ENCODE measurements around the gene RNASEH2A. TPM values are rescaled to one million over a fixed set of nuclear protein-coding genes. Genes with fewer than 3 reads are reported as not detected.

Gene RNASEH2A
- total RNA-seq, 2 experiments from 2014 or later, result 1.5 to 2.7 TPM

GRCh38 chr19:12782174-12782423 is 24.3 kb upstream of the RNASEH2A start:
- intact Hi-C loops (cut with DNase I, micrococcal nuclease), result loop anchor here (1.0 to 10.0 kb wide), 3 partner anchors 11 to 371 kb away; partner anchors contain the start of genes CALR (in 1 of the 2) and FARSA (in 1 of the 2)
- DNase-seq, result peak in 2 of 14 experiments; percentile 90 to 99

DNA sequence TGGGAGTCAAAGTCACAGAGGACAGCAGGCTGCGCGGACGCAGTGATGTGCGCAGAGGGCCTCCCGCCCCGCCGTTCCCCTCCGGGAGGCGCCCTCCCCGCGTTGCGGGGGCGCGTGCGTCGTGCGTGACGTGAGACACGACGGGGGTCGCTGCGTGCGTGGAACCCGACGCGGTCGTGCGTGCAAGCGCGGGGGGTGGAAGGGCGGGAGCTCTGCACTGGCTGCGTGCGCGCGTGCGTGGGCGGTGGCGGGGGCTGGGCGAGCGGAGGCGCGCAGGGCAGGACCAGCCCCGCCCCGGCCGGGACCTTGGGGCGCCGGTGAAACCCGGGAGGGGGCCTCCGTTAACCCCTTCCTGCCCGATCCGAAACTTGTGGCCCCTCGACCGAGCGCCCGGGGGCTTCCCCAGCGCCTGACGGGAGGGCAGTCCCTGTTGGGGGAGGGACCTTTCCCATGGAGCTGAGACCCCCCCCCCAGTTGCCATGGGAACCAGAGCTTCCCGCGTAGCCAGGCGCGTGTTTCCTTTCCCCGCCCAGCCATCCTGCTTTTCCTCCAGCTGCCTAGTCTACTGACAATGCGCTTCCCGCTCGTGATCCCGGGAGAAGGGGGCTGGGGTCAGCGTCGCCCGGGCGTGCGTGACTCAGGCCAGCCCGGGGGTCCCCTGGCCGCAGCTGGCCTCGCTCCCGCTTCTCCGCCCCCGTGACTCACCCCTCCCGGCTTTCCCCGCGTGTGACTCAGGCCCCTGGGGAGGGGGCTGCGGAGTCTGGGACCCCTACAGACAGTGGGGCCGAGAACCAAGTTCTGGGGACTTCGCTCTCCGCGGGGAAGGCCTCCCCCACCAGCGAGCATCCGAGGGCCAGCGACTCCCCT is 23.7 kb upstream of the RNASEH2A start:
- Mint-ChIP-seq H3K4me1 (ENCODE audit: low read depth) (peaks cover 39% of the 10 kb centered on the region), H3K4me3 (peak overlapping the region; percentile 92), H3K27ac (no peak overlapping the region), H3K36me3 (ENCODE audit: low read depth) (no peaks in the 10 kb centered on the region), H3K27me3 (no peaks in the 10 kb centered on the region), H3K9me3 (no peaks in the 10 kb centered on the region)
- TF ChIP-seq CTCF (IDR thresholded peaks at IDR 0.05), result no peak
- no peaks in the 10 kb centered on the region for H3K36me3 ChIP-seq (ENCODE audit: insufficient read depth, low read length)
- intact Hi-C loops (cut with DNase I, micrococcal nuclease), result loop anchor here (1.0 to 10.0 kb wide), 3 partner anchors 11 to 370 kb away; partner anchors contain the start of genes CALR (in 1 of the 2) and FARSA (in 1 of the 2)
- POLR2A ChIA-PET, result interaction anchor here (0.7 to 3.9 kb wide), 14 partner anchors 9 to 322 kb away, joined by 3 to 348 read pairs (median 4); partner anchors contain the start of genes CALR, JUNB, PRDX2 and RNASEH2A
- peaks cover 83% of the 10 kb centered on the region for H3K4me1 ChIP-seq (ENCODE audit: insufficient read depth, low read length)
- peak; percentile 54 for ATAC-seq (ENCODE audit: poor library complexity)
- DNase-seq, result peak in 12 of 14 experiments; percentile 89 to 99 (median 94)
- H3K27ac ChIP-seq (ENCODE audit: low read depth in 1 of 2, low read length in 2 of 2), result peak overlapping the region; percentile 91 to 98
- H3K9me3 ChIP-seq (ENCODE audit: control insufficient read depth in 1 of 2, insufficient read depth in 1 of 2, low read length in 2 of 2), result no peaks in the 10 kb centered on the region
- H3K27me3 ChIP-seq (ENCODE audit: control insufficient read depth in 1 of 2, insufficient read depth in 2 of 2, low read length in 2 of 2), result no peaks in the 10 kb centered on the region
- CTCF ChIA-PET, result interaction anchor here (0.7 to 2.1 kb wide), 6 partner anchors 9 to 183 kb away, joined by 3 to 16 read pairs (median 7); partner anchors contain the start of genes JUNB and SYCE2
- peak overlapping the region; percentile 61 for H3K4me3 ChIP-seq (ENCODE audit: low read length)

More at GRCh38 chr19:12782174-12782423, 24.3 kb upstream of the RNASEH2A start:
- Mint-ChIP-seq H3K27ac (no peak overlapping the region), H3K27me3 (no peaks in the 10 kb centered on the region), H3K4me1 (ENCODE audit: low read depth) (peaks cover 44% of the 10 kb centered on the region), H3K9me3 (no peaks in the 10 kb centered on the region), H3K4me3 (peak overlapping the region; percentile 92), H3K36me3 (ENCODE audit: low read depth) (no peaks in the 10 kb centered on the region)
- ATAC-seq (ENCODE audit: poor library complexity), result peak; percentile 75
- POLR2A ChIA-PET, result interaction anchor here (0.7 to 3.9 kb wide), 13 partner anchors 11 to 322 kb away, joined by 3 to 348 read pairs (median 4); partner anchors contain the start of genes CALR, JUNB, PRDX2 and RNASEH2A
- Histone ChIP-seq H3K27ac (ENCODE audit: low read depth in 1 of 2, low read length in 2 of 2) (peak overlapping the region; percentile 83 to 86), H3K9me3 (ENCODE audit: control insufficient read depth in 1 of 2, insufficient read depth in 1 of 2, low read length in 2 of 2) (no peaks in the 10 kb centered on the region), H3K36me3 (ENCODE audit: insufficient read depth, low read length) (no peaks in the 10 kb centered on the region), H3K4me3 (ENCODE audit: low read length) (peak overlapping the region; percentile 61), H3K27me3 (ENCODE audit: control insufficient read depth in 1 of 2, insufficient read depth in 2 of 2, low read length in 2 of 2) (no peaks in the 10 kb centered on the region), H3K4me1 (ENCODE audit: insufficient read depth, low read length) (peaks cover 87% of the 10 kb centered on the region)
- TF ChIP-seq CTCF (IDR thresholded peaks at IDR 0.05), result no peak
- CTCF ChIA-PET, result interaction anchor here (0.7 to 2.1 kb wide), 5 partner anchors 10 to 184 kb away, joined by 3 to 16 read pairs (median 10); partner anchors contain the start of genes JUNB and SYCE2

DNA sequence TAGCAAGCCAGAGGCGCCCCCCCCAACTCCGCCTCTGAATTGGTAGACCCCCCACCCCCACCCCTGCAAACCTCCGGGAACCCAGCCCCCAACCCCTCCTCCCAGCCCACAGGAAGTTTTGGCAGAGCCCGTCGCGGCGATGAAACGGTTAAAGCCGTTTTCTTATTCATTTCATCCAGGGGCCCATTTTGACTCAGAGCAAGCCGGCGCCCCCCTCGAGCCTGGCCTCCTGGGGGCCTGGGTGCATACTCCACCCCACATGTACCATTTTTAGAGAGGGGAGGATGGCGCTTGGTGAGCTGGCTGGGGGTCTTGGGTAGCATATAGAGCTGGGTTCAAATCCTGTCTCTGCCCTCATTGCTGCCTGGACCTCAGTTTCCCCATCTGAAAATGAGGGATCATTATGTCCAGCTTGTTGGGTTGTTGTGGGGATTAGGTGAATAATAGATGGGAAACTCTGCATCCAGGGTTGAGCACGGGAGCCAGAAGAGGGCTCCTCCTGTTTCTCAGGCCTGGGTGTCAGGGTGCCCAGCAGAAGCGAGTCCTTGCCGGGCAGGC is 23.0 kb upstream of the RNASEH2A start:
- Histone ChIP-seq H3K4me3 (ENCODE audit: low read length) (peak overlapping the region; percentile 61), H3K4me1 (ENCODE audit: insufficient read depth, low read length) (peaks cover 78% of the 10 kb centered on the region), H3K27me3 (ENCODE audit: control insufficient read depth in 1 of 2, insufficient read depth in 2 of 2, low read length in 2 of 2) (no peaks in the 10 kb centered on the region), H3K36me3 (ENCODE audit: insufficient read depth, low read length) (no peaks in the 10 kb centered on the region), H3K9me3 (ENCODE audit: control insufficient read depth in 1 of 2, insufficient read depth in 1 of 2, low read length in 2 of 2) (no peaks in the 10 kb centered on the region), H3K27ac (ENCODE audit: low read depth in 1 of 2, low read length in 2 of 2) (peak overlapping the region; percentile 91 to 98)
- CTCF ChIA-PET, result interaction anchor here (1.8 to 2.1 kb wide), 2 partner anchors 10 to 13 kb away, joined by 14 to 16 read pairs; no protein-coding TSS in a partner anchor
- no peaks in the 10 kb centered on the region for H3K36me3 Mint-ChIP-seq (ENCODE audit: low read depth)
- POLR2A ChIA-PET, result interaction anchor here (1.3 to 3.9 kb wide), 7 partner anchors 10 to 321 kb away, joined by 3 to 348 read pairs (median 4); partner anchors contain the start of genes JUNB, RNASEH2A and TRIR
- H3K4me3 Mint-ChIP-seq, result peak overlapping the region; percentile 74
- no peaks in the 10 kb centered on the region for H3K9me3 Mint-ChIP-seq
- TF ChIP-seq CTCF (IDR thresholded peaks at IDR 0.05), result no peak
- peak in 3 of 14 experiments; percentile 19 to 56 (median 40) for DNase-seq
- intact Hi-C loops (cut with DNase I, micrococcal nuclease), result loop anchor here in 1 of 2 experiments (2.0 to 10.0 kb wide), 2 partner anchors 151 to 369 kb away; partner anchors contain the start of genes CALR and FARSA
- peaks cover 37% of the 10 kb centered on the region for H3K4me1 Mint-ChIP-seq (ENCODE audit: low read depth)
- H3K27ac Mint-ChIP-seq, result no peak overlapping the region
- ATAC-seq (ENCODE audit: poor library complexity), result no peak
- H3K27me3 Mint-ChIP-seq, result no peaks in the 10 kb centered on the region

Measured in CD4-positive, alpha-beta T cell (primary cell).